GM21367 (cell line): Measurements from ENCODE around the gene PCDHGA1.
"Not testable (repeated sequence)": the region's sequence is repeated elsewhere in the genome, so short reads cannot be mapped to it uniquely, and the experiment has no call there.

Experiments used
- ATAC-seq: cut with Tn5 transposase; IDR thresholded peaks from one replicate; pipeline ENCODE4 v1.9.1; 2021; ENCODE audit not compliant: unreplicated experiment

The PCDHGA1 gene

DNA sequence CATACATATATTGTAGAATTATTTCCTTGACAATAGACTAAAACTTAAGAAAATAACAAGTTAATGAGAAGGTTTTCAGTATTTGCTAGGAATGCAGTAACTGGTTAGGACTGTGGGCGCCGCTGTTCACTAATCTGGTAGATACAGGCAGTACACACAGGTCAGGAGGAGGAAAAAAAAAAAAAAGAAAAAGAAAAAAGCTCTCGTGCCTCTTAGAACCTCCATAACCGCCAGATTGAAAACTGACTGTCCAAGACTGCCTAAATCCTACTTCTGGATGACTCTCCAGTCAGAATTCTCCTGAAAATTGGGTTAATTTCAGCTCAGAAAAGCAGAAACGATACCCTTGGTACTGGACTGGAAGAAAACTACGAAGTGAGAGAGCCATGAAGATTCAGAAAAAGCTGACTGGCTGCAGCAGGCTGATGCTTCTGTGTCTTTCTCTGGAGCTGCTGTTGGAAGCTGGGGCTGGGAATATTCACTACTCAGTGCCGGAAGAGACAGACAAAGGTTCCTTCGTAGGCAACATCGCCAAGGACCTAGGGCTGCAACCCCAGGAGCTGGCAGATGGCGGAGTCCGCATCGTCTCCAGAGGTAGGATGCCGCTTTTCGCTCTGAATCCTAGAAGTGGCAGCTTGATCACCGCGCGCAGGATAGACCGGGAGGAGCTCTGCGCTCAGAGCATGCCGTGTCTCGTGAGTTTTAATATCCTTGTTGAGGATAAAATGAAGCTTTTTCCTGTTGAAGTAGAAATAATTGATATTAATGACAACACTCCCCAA is at the start of gene PCDHGA1:
Gene PCDHGA1 (plus strand): TSS at position 216 of the 782 bp plus-strand sequence.
- no peak for ATAC-seq

DNA sequence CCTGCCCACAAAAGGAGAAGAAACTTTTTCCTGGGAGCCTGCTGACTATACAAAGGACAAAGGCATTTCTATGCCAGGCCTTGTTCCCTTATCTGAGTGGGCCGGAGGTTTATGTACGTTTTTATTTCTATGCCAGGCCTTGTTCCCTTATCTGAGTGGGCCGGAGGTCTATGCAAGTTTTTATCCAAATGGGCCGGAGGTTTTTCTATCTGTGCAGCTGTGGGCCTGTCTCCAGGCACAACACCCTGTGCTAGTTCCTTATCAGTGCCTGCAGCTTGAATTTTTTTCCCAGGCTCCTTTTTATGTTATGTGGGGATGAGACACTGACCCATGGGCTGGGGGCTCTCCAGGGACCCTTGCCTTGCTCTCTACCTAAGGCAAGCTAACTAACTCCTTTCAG is 31.9 kb upstream of the PCDHGA1 start:
- no peak for ATAC-seq

DNA sequence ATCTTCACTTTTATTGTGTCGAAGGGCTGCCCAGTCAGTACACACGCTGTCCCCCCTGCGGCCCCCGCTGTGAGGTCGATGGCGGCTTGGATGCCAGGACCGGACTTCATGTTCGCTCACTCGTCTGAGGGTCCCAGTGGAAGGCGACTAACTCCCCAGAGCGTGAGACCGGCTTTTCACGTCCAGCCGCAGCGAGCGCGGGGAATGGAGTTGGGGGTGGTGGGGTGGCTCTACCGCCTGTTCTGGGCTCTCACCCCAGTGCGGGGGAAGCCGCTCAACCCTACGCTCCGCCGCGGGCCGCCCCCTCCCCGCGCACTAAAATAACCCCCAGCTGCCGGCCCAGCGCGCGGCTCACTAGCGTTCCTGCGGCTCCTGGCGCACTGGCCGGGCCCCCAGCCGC is 26.6 kb upstream of the PCDHGA1 start, which contains the start of gene SLC25A2:
Gene SLC25A2 (minus strand): TSS at position 294 of the 400 bp plus-strand sequence. CDS start 184 bp downstream, at position 110.
- no peak for ATAC-seq

DNA sequence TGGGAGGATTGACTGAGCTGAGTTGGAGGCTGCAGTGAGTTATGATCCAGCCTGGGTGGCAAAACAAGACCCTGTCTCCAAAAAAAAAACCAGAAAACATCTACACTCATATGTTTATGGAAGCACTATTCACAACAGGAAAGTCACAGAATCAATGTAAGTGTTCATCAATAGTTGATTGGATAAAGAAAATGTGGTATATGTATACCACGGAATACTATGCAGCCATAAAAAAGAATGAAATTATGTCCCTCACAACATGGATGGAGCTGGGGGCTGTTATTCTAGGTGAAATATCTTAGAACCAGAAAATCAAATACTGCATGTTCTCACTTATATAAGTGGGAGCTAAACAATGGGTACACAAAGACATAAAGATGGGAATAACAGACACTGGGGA is 23.7 kb upstream of the PCDHGA1 start:
- no peak for ATAC-seq

DNA sequence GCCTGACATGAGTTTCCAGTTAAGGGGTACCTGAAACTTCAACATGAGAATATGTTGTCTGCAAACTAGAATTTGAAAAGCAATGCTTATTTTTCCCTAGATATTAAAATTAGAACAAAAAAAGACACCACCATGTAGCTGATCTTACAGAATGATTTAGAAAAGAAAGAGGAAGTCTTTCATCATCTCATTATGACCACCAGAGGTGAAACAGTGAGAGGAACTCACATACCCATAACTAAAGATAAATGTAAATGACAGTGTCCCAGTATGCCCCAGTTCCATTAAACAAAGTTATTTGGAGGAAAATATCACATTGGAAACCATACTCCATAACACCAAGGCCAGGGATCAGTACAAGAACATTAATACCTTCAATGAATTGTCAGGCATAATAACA is 16.6 kb upstream of the PCDHGA1 start:
- ATAC-seq, result no peak

DNA sequence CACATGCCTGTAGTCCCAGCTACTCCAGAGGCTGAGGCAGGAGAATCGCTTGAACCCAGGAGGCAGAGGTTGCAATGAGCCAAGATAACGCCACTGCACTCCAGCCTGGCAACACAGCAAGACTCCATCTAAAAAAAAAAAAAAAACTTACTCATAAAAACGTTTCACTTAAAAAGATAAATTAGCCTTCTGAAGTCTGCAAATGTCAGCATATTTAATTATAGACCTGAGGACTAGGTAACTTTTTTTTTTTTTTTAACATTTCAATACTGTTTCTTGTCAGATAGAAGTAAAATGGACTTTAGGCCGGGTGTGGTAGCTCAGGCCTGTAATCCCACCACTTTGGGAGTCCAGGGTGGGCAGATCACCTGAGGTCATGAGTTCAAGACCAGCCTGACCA is 13.4 kb upstream of the PCDHGA1 start:
- not testable (repeated sequence) for ATAC-seq

DNA sequence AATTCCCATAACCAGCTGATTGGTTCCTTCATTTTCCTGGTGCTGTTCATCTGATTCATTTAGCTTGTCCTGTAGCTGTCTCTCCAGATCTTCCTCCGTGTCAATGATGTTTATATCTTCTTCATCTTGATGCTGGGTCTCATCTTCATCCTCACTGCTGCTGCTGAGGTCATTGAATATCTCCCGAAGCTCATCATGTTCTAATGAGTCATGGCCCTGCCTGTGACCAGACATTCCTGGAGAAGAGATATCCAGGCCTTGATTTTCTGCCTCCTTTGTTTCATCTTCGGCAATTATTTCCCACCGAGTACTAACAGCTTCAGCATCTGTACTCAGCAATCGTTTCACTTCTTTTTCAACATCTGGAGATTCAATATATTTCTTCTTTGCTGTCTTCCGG is 11.1 kb upstream of the PCDHGA1 start:
- ATAC-seq, result no peak

DNA sequence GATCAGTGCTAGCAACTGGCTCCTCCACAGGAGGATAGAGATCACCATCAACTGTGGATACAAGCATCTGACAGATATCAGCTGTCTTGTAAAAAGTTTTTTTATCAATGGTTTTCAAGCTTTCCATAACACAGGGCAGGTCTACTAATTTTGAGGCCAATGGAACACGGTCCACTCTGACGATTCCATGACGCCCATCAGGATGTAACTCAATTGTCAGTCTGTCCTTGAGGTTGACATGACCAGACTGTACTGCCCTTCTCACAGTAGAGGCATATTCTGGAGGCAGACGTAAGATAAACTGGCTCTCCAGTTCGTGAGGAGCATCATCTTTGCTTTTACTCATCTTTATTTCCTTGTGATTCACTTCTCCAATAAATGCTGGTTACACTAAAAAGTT is 10.6 kb upstream of the PCDHGA1 start:
- no peak for ATAC-seq

DNA sequence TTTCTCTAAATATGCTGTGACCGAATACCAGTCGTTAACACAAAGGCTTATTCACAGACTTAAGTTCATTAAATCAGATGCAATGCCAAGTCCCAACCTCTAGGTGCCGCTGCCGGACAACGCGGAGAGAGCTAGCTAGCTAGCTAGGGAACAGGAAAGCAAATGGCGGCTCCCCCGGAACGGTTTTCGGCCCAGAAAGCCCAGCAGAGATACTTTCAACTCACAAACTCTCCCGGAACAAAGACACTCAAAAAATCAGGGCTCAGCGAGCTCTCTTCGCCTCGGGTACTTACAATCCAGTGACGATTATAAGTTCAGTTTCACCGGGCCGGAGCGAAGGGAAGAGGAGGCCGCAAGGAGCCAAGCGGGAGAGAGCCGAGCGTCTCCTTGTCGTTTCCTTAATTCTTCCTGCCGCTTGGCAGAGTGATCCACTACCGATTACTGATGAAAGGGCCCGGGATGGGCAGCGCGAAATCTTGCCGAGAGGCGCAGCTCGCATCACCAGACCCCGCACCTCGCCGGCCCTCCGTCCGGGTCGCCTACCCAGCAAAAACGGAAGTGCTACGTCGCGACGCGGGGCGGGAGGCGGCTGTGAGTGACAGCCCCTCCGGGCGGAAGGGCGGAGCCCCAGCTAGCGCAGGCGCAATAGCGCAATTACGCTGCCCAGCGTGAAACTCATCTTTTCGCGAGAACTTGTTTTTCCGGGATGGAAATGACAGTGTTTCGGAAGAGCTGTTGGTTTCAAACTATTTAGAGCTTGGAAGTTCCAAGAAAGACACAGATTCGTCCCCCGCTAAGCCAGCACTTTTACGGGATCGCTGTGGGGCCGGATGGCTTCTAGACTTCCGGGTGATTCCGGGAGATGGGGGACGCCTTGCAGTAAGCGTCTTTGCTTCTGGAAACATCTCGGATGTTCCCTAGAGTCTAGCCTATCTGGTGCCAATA is 9.8 kb upstream of the PCDHGA1 start, which contains the start of gene TAF7:
Gene TAF7 (minus strand): TSS at position 560 of the 945 bp plus-strand sequence. CDS start 740 bp downstream, outside the sequence.
- ATAC-seq, result peak; percentile 90

DNA sequence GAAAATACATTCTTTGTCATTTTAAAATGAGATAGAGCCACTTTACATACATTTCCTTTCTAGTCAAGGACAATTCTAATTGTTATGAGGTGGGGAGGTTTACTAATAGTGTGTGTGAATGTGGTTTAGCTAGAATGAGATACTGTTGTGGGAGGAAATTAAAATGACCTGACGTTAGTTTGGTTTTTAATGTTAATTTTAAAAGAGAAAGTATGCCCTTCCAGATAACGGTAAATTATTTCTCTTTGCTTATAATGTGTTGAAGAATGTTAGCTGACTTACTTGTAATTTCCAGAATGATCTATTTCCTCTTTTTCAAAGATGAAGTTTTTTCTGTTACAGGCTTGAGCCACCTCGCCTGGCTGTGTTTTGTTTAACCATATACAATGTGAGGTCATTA is 8.1 kb upstream of the PCDHGA1 start:
- no peak for ATAC-seq

DNA sequence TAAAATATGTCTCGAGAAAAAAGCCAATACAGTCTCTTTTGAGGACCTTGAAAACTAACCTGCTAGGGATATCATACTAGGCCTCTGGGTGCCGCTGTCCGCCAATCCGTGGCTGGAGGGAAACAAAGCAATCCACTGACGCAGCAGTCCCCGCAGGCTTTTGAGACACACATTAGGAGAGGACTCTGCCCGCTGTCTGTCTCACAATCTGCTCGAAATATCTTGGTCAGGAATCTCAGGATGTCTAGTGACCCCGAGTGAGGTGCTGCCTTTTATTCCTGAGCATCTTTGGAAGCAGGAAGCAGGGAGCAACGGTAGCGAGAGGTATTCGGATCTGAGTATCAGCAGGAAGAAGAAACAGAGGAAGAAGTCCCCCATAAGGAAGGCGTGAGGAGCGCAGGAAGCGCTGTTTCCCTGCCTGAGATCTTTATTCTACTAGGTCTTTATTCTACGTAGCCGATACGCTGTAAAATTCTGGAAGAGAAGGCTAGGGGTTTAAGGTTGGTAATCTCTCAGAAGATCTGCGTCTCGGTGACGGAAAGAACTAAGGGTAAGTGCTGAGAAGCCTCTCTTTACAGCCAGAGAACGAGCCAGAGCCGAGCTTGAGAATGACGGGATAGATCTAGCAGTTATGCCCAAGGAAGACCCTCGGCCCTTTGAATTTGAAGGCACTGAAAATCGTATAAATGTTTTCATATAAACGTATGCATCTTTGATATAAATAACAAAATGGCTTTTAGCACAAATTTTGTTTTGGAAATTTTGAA is 4.0 kb upstream of the PCDHGA1 start:
- peak; percentile 65 for ATAC-seq

DNA sequence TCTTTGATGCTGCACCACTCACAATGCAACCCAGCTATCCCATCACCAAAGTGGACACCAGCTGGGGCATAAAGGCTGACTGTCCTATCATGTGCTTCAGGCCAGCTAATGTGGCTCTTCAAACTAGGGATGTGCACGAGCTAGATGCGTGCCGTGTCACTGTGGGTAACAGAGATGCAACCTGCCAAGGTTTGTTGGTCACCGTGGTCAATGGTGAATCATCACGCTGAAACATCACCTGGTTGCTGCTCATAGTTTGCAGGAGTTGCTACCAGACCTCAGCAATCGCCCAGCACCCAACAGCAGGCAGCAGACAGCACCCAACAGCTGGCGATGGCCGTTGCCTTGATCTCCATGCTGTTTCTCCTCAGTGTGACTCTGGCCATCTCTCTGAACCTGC is 2.1 kb upstream of the PCDHGA1 start:
- no peak for ATAC-seq

DNA sequence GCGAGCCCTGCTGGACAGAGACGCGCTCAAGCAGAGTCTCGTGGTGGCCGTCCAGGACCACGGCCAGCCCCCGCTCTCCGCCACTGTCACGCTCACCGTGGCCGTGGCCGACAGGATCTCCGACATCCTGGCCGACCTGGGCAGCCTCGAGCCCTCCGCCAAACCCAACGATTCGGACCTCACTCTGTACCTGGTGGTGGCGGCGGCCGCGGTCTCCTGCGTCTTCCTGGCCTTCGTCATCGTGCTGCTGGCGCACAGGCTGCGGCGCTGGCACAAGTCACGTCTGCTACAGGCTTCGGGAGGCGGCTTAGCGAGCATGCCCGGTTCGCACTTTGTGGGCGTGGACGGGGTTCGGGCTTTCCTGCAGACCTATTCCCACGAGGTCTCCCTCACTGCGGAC is 2.3 kb downstream of the PCDHGA1 start:
- not testable (repeated sequence) for ATAC-seq

DNA sequence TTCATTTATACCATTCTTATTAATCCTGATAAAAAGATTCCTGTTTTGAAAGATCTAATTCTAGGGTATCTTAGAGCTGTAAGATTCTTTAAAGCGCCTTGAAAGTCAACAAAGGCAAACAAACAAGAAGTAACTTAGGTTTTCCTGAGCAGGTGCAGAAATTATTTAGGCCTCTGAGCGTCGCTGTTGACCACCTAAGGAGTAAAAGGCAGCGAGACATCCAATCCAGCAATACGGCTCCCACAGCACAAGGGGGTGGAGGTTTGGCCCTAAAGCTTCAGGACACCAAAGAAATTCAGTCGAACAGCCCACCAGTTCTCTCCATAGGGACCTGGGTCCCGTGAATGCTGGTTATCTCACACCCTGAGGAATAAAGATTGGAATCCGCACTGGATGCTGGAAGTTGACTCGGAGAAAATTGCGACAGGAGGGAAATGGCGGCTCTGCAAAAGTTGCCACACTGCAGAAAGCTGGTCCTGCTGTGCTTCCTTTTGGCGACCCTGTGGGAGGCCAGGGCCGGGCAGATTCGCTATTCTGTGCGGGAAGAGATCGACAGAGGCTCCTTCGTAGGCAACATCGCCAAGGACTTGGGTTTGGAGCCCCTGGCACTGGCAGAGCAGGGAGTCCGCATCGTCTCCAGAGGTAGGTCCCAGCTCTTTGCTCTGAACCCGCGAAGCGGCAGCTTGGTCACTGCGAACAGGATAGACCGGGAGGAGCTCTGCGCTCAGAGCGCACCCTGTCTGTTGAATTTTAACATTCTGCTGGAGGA is 8.4 kb downstream of the PCDHGA1 start, which contains the start of gene PCDHGA2:
Gene PCDHGA2 (plus strand): TSS at position 223 of the 769 bp plus-strand sequence.
- ATAC-seq, result no peak

DNA sequence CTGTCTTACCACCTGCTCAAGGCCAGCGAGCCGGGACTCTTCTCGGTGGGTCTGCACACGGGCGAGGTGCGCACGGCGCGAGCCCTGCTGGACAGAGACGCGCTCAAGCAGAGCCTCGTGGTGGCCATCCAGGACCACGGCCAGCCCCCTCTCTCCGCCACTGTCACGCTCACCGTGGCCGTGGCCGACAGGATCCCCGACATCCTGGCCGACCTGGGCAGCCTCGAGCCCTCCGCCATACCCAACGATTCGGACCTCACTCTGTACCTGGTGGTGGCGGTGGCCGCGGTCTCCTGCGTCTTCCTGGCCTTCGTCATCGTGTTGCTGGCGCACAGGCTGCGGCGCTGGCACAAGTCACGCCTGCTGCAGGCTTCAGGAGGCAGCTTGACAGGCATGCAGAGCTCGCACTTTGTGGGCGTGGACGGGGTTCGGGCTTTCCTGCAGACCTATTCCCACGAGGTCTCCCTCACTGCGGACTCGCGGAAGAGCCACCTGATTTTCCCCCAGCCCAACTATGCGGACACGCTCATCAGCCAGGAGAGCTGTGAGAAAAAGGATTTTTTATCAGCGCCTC is 10.6 kb downstream of the PCDHGA1 start:
- ATAC-seq, result not testable (repeated sequence)

DNA sequence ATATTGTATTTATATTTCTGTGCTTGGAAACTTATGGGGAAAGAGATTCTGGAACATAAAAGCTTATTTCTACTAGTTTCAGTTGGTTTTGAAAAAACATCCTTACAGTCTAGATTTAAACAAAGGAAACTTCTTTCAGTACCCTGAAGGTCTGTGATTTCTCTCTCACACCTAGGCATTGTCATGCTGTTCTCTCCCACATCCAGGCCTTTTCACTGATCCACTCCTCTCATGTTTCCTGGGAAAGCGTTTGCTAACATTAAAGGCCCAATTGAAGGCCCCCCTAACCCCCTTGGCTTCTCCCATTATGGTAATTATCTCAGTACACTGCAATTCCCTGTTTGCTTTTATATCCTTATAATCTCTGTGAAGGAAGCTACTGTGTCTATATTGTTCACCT is 12.5 kb downstream of the PCDHGA1 start:
- ATAC-seq, result no peak

DNA sequence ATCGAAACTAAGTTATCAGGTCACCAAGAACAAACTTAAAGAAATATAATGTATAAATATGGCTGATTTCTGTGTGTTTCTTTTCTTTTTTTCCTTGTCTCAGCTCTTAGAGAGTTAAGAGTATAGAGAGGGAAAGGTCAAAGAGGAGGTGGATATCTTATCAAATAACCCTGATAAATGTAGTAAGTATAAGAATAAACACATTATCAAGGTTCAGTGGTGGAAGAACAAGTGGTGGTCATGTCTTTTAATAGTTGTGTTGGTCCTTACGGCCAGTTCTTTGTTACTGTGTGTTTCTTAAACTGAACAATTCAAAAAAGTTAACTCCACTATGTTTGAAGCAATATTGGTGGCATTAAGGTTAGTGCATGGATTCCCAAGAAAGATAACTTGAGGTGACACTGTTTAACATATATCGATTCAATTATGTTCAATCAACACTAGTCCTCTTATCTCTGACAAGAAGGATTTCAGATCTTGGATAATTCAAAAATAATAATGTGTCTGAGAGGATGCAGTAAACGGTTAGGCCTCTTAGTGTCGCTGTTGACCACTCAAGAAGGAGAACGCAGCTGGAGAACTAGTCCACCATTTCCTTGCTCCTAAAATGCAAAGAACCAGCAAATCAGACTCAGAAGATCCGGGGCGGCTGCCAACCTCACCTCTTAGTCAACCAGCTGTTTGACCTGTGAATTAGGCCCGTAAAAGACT is 13.1 kb downstream of the PCDHGA1 start, which contains the start of gene PCDHGA3:
Gene PCDHGA3 (plus strand): TSS at position 588 of the 711 bp plus-strand sequence. CDS start 205 bp downstream, outside the sequence.
- ATAC-seq, result no peak

DNA sequence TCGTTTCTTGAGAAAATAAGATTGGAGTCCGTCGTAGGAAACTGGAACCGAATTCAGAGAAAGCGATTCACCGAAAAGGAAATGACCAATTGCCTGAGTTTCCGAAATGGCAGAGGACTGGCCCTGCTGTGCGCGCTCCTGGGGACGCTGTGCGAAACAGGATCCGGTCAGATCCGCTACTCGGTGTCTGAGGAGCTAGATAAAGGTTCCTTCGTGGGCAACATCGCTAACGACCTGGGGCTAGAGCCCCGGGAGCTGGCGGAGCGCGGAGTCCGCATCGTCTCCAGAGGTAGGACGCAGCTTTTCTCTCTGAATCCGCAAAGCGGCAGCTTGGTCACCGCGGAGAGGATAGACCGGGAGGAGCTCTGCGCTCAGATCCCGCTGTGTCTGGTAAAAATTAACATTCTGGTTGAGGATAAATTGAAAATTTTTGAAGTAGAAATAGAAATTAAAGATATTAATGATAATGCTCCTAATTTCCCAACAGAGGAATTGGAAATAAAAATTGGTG is 13.7 kb downstream of the PCDHGA1 start:
- ATAC-seq, result no peak

DNA sequence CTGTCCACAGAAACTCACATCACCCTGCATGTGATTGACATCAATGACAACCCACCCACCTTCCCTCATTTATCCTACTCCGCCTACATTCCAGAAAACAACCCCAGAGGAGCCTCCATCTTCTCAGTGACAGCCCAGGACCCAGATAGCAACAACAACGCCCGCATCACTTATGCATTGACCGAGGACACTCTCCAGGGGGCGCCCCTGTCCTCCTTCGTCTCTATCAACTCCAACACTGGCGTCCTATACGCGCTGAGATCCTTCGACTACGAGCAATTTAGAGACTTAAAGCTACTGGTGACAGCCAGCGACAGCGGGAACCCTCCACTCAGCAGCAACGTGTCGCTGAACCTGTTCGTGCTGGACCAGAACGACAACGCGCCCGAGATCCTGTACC is 15.0 kb downstream of the PCDHGA1 start:
- no peak for ATAC-seq
